Peyer's patch (tissue), 4 donors: Measurements from ENCODE around the gene MRTFB.

ENCODE experiments used
- POLR2A ChIP-seq, 2 donors: fragments of 450-650 bp; IDR thresholded peaks; one replicate each; pipeline ENCODE4 v1.5.1; 2017; ENCODE audit warnings: antibody characterized with exemption in 2 of 2, mild to moderate bottlenecking in 2 of 2, moderate library complexity in 2 of 2
- TF ChIP-seq, protein P1 (sequence below), 6 experiments: fragments of 450-650 bp in 4 of 6; fragments of 200-600 bp in 2 of 6; sonication (generic) in 1 of 6; IDR thresholded peaks; one replicate each; pipeline ENCODE4 v1.5.1; 2017 to 2019; ENCODE audit warnings: antibody characterized with exemption in 6 of 6, mild to moderate bottlenecking in 3 of 6, moderate library complexity in 1 of 6

GRCh38 chr16:14092561-14092960, 21.4 kb downstream of the MRTFB start:
- TF ChIP-seq, protein P1, sequence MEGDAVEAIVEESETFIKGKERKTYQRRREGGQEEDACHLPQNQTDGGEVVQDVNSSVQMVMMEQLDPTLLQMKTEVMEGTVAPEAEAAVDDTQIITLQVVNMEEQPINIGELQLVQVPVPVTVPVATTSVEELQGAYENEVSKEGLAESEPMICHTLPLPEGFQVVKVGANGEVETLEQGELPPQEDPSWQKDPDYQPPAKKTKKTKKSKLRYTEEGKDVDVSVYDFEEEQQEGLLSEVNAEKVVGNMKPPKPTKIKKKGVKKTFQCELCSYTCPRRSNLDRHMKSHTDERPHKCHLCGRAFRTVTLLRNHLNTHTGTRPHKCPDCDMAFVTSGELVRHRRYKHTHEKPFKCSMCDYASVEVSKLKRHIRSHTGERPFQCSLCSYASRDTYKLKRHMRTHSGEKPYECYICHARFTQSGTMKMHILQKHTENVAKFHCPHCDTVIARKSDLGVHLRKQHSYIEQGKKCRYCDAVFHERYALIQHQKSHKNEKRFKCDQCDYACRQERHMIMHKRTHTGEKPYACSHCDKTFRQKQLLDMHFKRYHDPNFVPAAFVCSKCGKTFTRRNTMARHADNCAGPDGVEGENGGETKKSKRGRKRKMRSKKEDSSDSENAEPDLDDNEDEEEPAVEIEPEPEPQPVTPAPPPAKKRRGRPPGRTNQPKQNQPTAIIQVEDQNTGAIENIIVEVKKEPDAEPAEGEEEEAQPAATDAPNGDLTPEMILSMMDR (IDR thresholded peaks at IDR 0.05) = no peak
- no peak for TF ChIP-seq POLR2A (IDR thresholded peaks at IDR 0.05)
